ENCODE measurements around the gene CISH.

CISH gene

GRCh38 chr3:50637011-50637410 lies 25.4 kb upstream of the CISH start:
- no peak for TF ChIP-seq CTCF (IDR thresholded peaks at IDR 0.05; ENCODE audit: low read depth, low read length)
- no peak for DNase-seq (ENCODE audit: extremely low read depth, low read depth)

- no peak for TF ChIP-seq CTCF (IDR thresholded peaks at IDR 0.05; ENCODE audit: low read depth, low read length)
- DNase-seq (ENCODE audit: extremely low read depth, low read depth): no peak
Measured at GRCh38 chr3:50635066-50635465, 23.5 kb upstream of the CISH start.

- DNase-seq (ENCODE audit: extremely low read depth, low read depth): no peak
- no peak for TF ChIP-seq CTCF (IDR thresholded peaks at IDR 0.05; ENCODE audit: low read depth, low read length)
Measured at GRCh38 chr3:50633230-50633790, 21.7 kb upstream of the CISH start.

- no peak for DNase-seq (ENCODE audit: extremely low read depth, low read depth)
- no peak for TF ChIP-seq CTCF (IDR thresholded peaks at IDR 0.05; ENCODE audit: low read depth, low read length)
Measured at GRCh38 chr3:50632450-50632849, 20.9 kb upstream of the CISH start.

GRCh38 chr3:50630877-50631276 lies 19.3 kb upstream of the CISH start:
- no peak for TF ChIP-seq CTCF (IDR thresholded peaks at IDR 0.05; ENCODE audit: low read depth, low read length)
- DNase-seq (ENCODE audit: extremely low read depth, low read depth): no peak

GRCh38 chr3:50630394-50630793 lies 18.8 kb upstream of the CISH start:
- TF ChIP-seq CTCF (IDR thresholded peaks at IDR 0.05; ENCODE audit: low read depth, low read length): no peak
- DNase-seq (ENCODE audit: extremely low read depth, low read depth): no peak

- no peak for DNase-seq (ENCODE audit: extremely low read depth, low read depth)
- no peak for TF ChIP-seq CTCF (IDR thresholded peaks at IDR 0.05; ENCODE audit: low read depth, low read length)
Measured at GRCh38 chr3:50628601-50629000, 17.0 kb upstream of the CISH start.
